Prostate gland (tissue), 2 donors: Measurements from ENCODE around the gene TMTC1. TPM values are rescaled to one million over a fixed set of nuclear protein-coding genes. Genes with fewer than 3 reads are reported as not detected.

Experiments used
- DNase-seq: peaks from one replicate; pipeline ENCODE4 v3.0.0-alpha.2; 2019; ENCODE audit warnings: low spot score
- H3K27ac ChIP-seq, 2 donors: fragments of 200-600 bp; sonication (generic); 2 replicates each; pipeline ENCODE4 v1.5.1; 2017 to 2019
- H3K27me3 ChIP-seq: fragments of 200-600 bp; sonication (generic); replicated peaks from 2 replicates; pipeline ENCODE4 v1.5.1; 2019; ENCODE audit not compliant: insufficient read depth
- H3K36me3 ChIP-seq, 2 donors: fragments of 200-600 bp; sonication (generic); 1 replicate in 1 of 2; 2 replicates in 1 of 2; pipeline versions ENCODE4 v1.5.1 to v1.8.1; 2017 to 2019
- H3K4me1 ChIP-seq: fragments of 200-600 bp; sonication (generic); replicated peaks from 2 replicates; pipeline ENCODE4 v1.5.1; 2019
- H3K4me3 ChIP-seq, 2 donors: fragments of 200-600 bp; sonication (generic); 2 replicates each; pipeline ENCODE4 v1.5.1; 2017 to 2019
- H3K9me3 ChIP-seq: fragments of 200-600 bp; sonication (generic); 2 replicates; pipeline ENCODE4 v1.5.1; 2017
- POLR2A ChIP-seq: fragments of 450-650 bp; IDR thresholded peaks from one replicate; pipeline ENCODE4 v1.6.1; 2016; ENCODE audit warnings: antibody characterized with exemption, mild to moderate bottlenecking
- POLR2AphosphoS5 ChIP-seq: sonication (generic); formaldehyde crosslinking; IDR thresholded peaks from one replicate; pipeline ENCODE4 v1.6.1; 2017; ENCODE audit warnings: antibody characterized with exemption
- WGBS: methylation state at CpG from one replicate; pipeline ENCODE4 v1.1.5; 2018; 5-methylcytosine and 5-hydroxymethylcytosine counted together
- intact Hi-C: fragments of 100-400 bp; cut with DNase I; formaldehyde crosslinking; loops from one replicate; pipeline ENCODE4 v1.14.2; 2022
- total RNA-seq, 2 donors: library from RNA; depleted of rRNA; stranded (reverse); fragments of >200 nt; gene quantifications; one replicate each; pipeline ENCODE4 v1.1.0, GENCODE V29; 2016
- TF ChIP-seq, protein P1 (sequence below), 4 experiments: fragments of 200-600 bp in 2 of 4; fragments of 450-650 bp in 2 of 4; sonication (generic) in 2 of 4; IDR thresholded peaks; 1 replicate in 3 of 4; 2 replicates in 1 of 4; pipeline ENCODE4 v1.5.1; 2016 to 2019; ENCODE audit warnings: antibody characterized with exemption in 4 of 4, mild to moderate bottlenecking in 2 of 4, moderate library complexity in 2 of 4

The TMTC1 gene
- total RNA-seq, 2 donors from 2014 or later, result 12.9 to 25.2 TPM

DNA sequence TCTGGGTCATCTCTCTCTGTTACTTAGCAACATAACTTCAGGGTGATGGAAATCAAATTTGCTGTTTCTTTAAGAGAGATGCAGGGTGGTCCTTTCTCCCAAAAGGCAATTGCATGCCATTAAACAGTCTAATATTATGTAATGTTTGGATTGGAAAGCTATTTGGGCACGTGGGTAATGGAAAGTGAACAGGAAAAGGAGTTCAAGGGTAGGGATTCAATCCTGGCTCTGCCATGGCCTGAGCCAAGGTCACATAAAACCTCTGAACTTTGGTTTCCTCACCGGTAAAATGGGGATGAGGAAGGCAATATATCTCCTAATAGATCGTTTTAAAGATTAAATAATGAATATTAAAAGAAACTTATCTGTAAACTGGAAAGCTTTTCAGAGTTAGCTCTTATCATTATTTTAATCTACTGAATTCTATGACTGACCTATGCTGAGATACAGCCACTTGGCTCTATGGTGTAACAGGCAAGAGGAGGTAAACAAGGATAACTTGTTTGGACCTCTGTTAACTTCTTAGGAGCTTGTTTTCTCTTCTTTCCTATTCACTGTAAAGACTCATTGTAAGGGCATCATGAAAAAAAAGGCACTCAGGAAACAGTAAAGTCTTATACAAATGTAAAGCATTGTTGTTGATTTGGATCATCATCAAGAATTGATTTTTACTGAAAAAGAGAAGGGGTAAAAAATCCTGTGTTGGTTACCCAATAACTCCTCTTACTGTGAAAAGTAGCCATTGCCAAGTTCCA, 230.6 kb downstream of the TMTC1 start:
- H3K9me3 ChIP-seq, result no peaks in the 10 kb centered on the region
- H3K4me3 ChIP-seq, result no peak overlapping the region
- TF ChIP-seq POLR2A (no peak), POLR2AphosphoS5 (no peak)
- TF ChIP-seq, protein P1, sequence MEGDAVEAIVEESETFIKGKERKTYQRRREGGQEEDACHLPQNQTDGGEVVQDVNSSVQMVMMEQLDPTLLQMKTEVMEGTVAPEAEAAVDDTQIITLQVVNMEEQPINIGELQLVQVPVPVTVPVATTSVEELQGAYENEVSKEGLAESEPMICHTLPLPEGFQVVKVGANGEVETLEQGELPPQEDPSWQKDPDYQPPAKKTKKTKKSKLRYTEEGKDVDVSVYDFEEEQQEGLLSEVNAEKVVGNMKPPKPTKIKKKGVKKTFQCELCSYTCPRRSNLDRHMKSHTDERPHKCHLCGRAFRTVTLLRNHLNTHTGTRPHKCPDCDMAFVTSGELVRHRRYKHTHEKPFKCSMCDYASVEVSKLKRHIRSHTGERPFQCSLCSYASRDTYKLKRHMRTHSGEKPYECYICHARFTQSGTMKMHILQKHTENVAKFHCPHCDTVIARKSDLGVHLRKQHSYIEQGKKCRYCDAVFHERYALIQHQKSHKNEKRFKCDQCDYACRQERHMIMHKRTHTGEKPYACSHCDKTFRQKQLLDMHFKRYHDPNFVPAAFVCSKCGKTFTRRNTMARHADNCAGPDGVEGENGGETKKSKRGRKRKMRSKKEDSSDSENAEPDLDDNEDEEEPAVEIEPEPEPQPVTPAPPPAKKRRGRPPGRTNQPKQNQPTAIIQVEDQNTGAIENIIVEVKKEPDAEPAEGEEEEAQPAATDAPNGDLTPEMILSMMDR (IDR thresholded peaks at IDR 0.05), result no peak
- WGBS, result 38% methylated on average over 3 of the region's 3 CpGs
- no peaks in the 10 kb centered on the region for H3K36me3 ChIP-seq
- no peaks in the 10 kb centered on the region for H3K4me1 ChIP-seq
- intact Hi-C loops, result loop anchor here (5.0 to 10.0 kb wide), 2 partner anchors 229 to 332 kb away; partner anchors contain the start of gene TMTC1
- no peaks in the 10 kb centered on the region for H3K27me3 ChIP-seq
- DNase-seq, result no peak
- no peak overlapping the region for H3K27ac ChIP-seq

DNA sequence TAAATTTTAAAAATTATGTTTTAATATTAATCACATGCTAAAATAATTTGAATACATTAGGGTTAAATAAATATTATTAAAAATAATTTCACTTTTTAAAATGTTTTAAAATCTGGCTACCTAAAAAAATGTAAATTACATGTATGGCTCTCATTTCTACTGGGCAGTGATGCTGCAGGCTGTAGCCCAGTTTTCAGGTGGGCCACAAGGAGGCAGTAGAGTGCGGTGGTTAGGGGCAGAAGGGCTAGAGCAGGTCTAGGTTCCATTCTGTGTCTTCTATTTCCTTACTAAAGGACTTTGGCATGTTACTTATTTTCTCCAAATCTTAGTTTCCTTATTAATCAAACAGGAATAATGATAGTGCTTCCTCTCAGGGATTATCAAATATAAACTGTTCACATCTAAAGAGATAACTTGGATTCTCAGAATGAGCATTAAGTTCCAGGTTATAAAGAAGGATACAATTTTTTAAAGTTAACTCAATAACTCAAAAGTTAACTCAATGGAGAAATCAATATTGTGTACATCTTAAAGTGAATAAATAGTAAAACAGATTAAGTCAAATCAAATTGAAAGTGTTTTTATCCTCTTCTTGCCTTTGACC, 231.3 kb downstream of the TMTC1 start:
- peak; percentile 40 for DNase-seq
- no peak overlapping the region for H3K4me3 ChIP-seq
- WGBS, result 40% methylated on average over 1 of the region's 1 CpG
- no peak for TF ChIP-seq POLR2A
- TF ChIP-seq, protein P1 (IDR thresholded peaks at IDR 0.05), result peak; percentile 59 to 85 (median 76)
- no peaks in the 10 kb centered on the region for H3K4me1 ChIP-seq
- no peaks in the 10 kb centered on the region for H3K9me3 ChIP-seq
- no peaks in the 10 kb centered on the region for H3K27me3 ChIP-seq
- intact Hi-C loops, result loop anchor here (5.0 to 10.0 kb wide), 2 partner anchors 230 to 332 kb away; partner anchors contain the start of gene TMTC1
- H3K36me3 ChIP-seq, result no peaks in the 10 kb centered on the region
- no peak overlapping the region for H3K27ac ChIP-seq

DNA sequence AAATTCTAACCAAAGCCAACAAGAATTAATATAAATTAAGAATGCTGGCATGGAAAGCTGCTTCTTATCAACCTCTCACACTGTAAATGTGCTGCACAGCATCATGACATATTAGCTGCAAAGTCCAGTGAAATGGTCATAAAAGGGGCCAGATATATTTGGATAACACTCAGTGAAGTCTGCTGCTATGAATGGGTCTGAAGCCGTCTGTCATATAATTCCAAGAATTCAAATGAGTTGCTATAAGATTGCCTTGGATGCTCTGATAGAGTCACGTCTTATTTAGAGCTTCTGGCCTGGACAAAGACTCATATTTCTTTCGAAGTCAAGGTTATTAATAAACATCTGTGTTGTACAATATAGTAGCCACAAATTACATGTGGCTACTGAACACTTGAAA, 231.9 kb downstream of the TMTC1 start:
- intact Hi-C loops, result loop anchor here (5.0 to 10.0 kb wide), 2 partner anchors 230 to 333 kb away; partner anchors contain the start of gene TMTC1

DNA sequence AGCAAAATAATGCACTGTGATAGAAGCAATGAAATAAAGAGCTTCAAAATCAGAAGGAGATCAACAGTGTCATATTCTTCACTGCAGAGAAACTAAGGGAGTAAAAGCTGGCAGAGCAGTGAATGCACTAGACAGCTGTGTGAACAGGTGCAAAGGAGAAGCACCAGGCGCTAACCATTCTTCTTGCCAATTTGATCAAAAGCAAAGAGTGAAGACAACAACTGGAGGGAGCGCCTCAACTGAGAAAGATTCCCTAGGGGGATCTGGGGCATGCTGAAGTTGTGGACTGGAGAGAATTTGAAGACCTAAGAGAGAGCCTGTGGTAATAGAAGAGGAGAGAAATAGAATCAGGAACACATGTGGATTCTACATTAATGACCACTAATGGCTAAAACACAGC, 235.9 kb downstream of the TMTC1 start:
- TF ChIP-seq POLR2AphosphoS5 (no peak), POLR2A (no peak)

More for the DNA sequence above, 231.9 kb downstream of the TMTC1 start:
- Histone ChIP-seq H3K4me1 (no peaks in the 10 kb centered on the region), H3K27ac (no peak overlapping the region), H3K4me3 (no peak overlapping the region), H3K27me3 (no peaks in the 10 kb centered on the region), H3K9me3 (no peaks in the 10 kb centered on the region), H3K36me3 (no peaks in the 10 kb centered on the region)
- no peak for TF ChIP-seq POLR2A
- no peak for TF ChIP-seq POLR2AphosphoS5
- TF ChIP-seq, protein P1 (IDR thresholded peaks at IDR 0.05), result no peak
- DNase-seq, result no peak
- 61% methylated on average over 3 of the region's 3 CpGs for WGBS

DNA sequence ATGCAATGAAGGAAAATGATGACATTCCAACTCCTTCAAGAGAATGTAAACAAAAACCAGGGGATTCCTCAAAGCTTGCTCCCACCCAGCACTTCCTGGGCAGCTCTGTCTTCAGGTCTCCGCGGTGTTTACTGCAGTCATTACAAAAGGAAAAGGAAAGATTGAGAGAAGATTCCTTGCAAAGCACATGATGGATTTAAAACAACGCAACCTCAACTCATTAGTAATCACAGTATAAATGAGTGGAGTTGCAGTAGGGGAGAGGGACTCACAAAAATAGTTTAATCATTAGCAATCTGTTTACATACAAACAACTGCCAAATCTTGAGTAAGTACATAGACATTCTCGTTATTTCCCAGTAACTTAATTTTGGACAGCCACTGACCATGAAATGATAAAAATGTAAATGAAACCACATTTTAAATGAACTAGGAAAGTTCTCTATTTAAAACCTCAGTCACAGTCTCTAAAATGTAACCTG, 236.6 kb downstream of the TMTC1 start:
- no peaks in the 10 kb centered on the region for H3K36me3 ChIP-seq
- TF ChIP-seq POLR2A, result no peak
- TF ChIP-seq, protein P1 (IDR thresholded peaks at IDR 0.05), result no peak
- TF ChIP-seq POLR2AphosphoS5, result no peak
- no peaks in the 10 kb centered on the region for H3K9me3 ChIP-seq
- no peak overlapping the region for H3K27ac ChIP-seq
- no peaks in the 10 kb centered on the region for H3K27me3 ChIP-seq
- H3K4me1 ChIP-seq, result no peaks in the 10 kb centered on the region
- intact Hi-C loops, result no loop called here
- H3K4me3 ChIP-seq, result no peak overlapping the region
- no peak for DNase-seq
- 35% methylated on average over 4 of the region's 4 CpGs for WGBS

More for the DNA sequence above, 235.9 kb downstream of the TMTC1 start:
- no peaks in the 10 kb centered on the region for H3K36me3 ChIP-seq
- no peak for DNase-seq
- no peaks in the 10 kb centered on the region for H3K4me1 ChIP-seq
- no peak overlapping the region for H3K4me3 ChIP-seq
- no peaks in the 10 kb centered on the region for H3K27me3 ChIP-seq
- intact Hi-C loops, result no loop called here
- WGBS, result 94% methylated on average over 2 of the region's 2 CpGs
- no peaks in the 10 kb centered on the region for H3K9me3 ChIP-seq
- no peak overlapping the region for H3K27ac ChIP-seq
